A549 (cell line): ENCODE results near the gene VPS35L. TPM values are rescaled to one million over a fixed set of nuclear protein-coding genes. Genes with fewer than 3 reads are reported as not detected.
A peak's percentile ranks its signal among the peaks of the same experiment; 100 is the strongest.

Experiments used
- ATAC-seq, 2 experiments: fragments of 200-7000 bp in 1 of 2; fragments of >200 bp in 1 of 2; cut with Nextera tagmentation in 1 of 2; cut with Tn5 transposase in 1 of 2; 3 replicates each; pipeline versions ENCODE4 v1.8.0 to v1.9.1; 2018 to 2020; ENCODE audit warnings: mild to moderate bottlenecking in 1 of 2, moderate library complexity in 1 of 2
- CTCF ChIA-PET: fragments of 300-600 bp; sonication (Branson Sonifier 250); formaldehyde crosslinking; extraction: SDS; loops from one replicate; lab custom pipeline; 2021; ENCODE audit warnings: antibody characterized with exemption, inconsistent platforms; lab: Yijun Ruan, JAX
- POLR2A ChIA-PET: fragments of 350-600 bp; formaldehyde crosslinking; extraction: SDS; loops from one replicate; lab custom pipeline; 2021; ENCODE audit warnings: antibody characterized with exemption, inconsistent platforms; lab: Yijun Ruan, JAX
- DNase-seq, 2 experiments: peaks; one replicate each; pipeline versions ENCODE4 v3.0.0 to v3.0.0-alpha.2; 2011 to 2016; ENCODE audit warnings: low read depth in 1 of 2, low spot score in 1 of 2
- FAIRE-seq: peaks from 2 replicates; lab custom pipeline; 2011; peaks lifted over from hg19 to GRCh38; lab: Jason Lieb, UNC
- H3K27ac ChIP-seq, 2 experiments: fragments of >200 bp; sonication (Bioruptor Twin); formaldehyde crosslinking; 3 replicates each; pipeline ENCODE4 v1.5.1; 2016 to 2017
- H3K4me1 ChIP-seq: fragments of >200 bp; sonication (Bioruptor Twin); formaldehyde crosslinking; 3 replicates; pipeline ENCODE4 v1.6.1; 2016
- H3K4me2 ChIP-seq: fragments of >200 bp; sonication (Bioruptor Twin); formaldehyde crosslinking; 3 replicates; pipeline ENCODE4 v1.6.1; 2016
- H3K4me3 ChIP-seq: fragments of >200 bp; sonication (Bioruptor Twin); formaldehyde crosslinking; 3 replicates; pipeline ENCODE4 v1.5.1; 2016
- H3K9me3 ChIP-seq: fragments of >200 bp; sonication (Bioruptor Twin); formaldehyde crosslinking; 3 replicates; pipeline ENCODE4 v1.6.1; 2016
- ATOH8 ChIP-seq: fragments of 250-450 bp; sonication (Bioruptor Pico); IDR thresholded peaks from 2 replicates; pipeline ENCODE4 v1.5.0; 2020; ENCODE audit warnings: low read depth, mild to moderate bottlenecking, moderate library complexity
- CBX8 ChIP-seq: fragments of 200-600 bp; sonication (generic); IDR thresholded peaks from 2 replicates; pipeline ENCODE4 v1.6.1; 2016
- CHD2 ChIP-seq: fragments of 150-350 bp; IDR thresholded peaks from 2 replicates; pipeline ENCODE4 v1.6.1; 2014; ENCODE audit warnings: low read length; ENCODE audit not compliant: partially characterized antibody
- CTCF ChIP-seq: fragments of >200 bp; sonication (Bioruptor Twin); formaldehyde crosslinking; IDR thresholded peaks from 3 replicates; pipeline ENCODE4 v1.5.1; 2016
- E2F6 ChIP-seq: IDR thresholded peaks from 2 replicates; pipeline ENCODE4 v1.6.1; 2012; ENCODE audit warnings: low read depth, borderline replicate concordance
- EHMT2 ChIP-seq: fragments of 200-600 bp; sonication (generic); IDR thresholded peaks from 2 replicates; pipeline ENCODE4 v1.6.1; 2016; ENCODE audit warnings: antibody characterized with exemption, low read depth, mild to moderate bottlenecking, moderate library complexity
- EP300 ChIP-seq, 2 experiments: fragments of >200 bp; sonication (Bioruptor Twin); formaldehyde crosslinking; IDR thresholded peaks; 2 replicates in 1 of 2; 3 replicates in 1 of 2; pipeline ENCODE4 v1.6.1; 2016 to 2017
- FOSL2 ChIP-seq, 2 experiments: fragments of 450-650 bp in 1 of 2; fragments of >200 bp in 1 of 2; sonication (Bioruptor Twin) in 1 of 2; formaldehyde crosslinking; IDR thresholded peaks; 2 replicates each; pipeline versions ENCODE4 v1.5.0 to v1.6.1; 2016 to 2020; ENCODE audit warnings: mild to moderate bottlenecking in 1 of 2, moderate library complexity in 1 of 2
- JUNB ChIP-seq: fragments of >200 bp; sonication (Bioruptor Twin); formaldehyde crosslinking; IDR thresholded peaks from 2 replicates; pipeline ENCODE4 v1.6.1; 2016
- NPAS2 ChIP-seq: fragments of 250-450 bp; sonication (Bioruptor Pico); IDR thresholded peaks from 2 replicates; pipeline ENCODE4 v1.8.0; 2022; ENCODE audit warnings: mild to moderate bottlenecking, moderate library complexity, borderline replicate concordance
- RAD21 ChIP-seq, 2 experiments: fragments of >200 bp in 1 of 2; sonication (Bioruptor Twin) in 1 of 2; formaldehyde crosslinking in 1 of 2; IDR thresholded peaks in 1 of 2; conservative IDR thresholded peaks in 1 of 2; 2 replicates in 1 of 2; 3 replicates in 1 of 2; pipeline ENCODE4 v1.6.1; 2012 to 2018; ENCODE audit warnings: inconsistent platforms in 1 of 2
- RCOR1 ChIP-seq: fragments of 150-350 bp; IDR thresholded peaks from 2 replicates; pipeline ENCODE4 v1.6.1; 2014; ENCODE audit warnings: antibody characterized with exemption, low read length, low read depth
- REST ChIP-seq: fragments of 200-600 bp; sonication (generic); IDR thresholded peaks from 2 replicates; pipeline ENCODE4 v1.6.1; 2016; ENCODE audit warnings: antibody characterized with exemption, mild to moderate bottlenecking, moderate library complexity
- RFX5 ChIP-seq: fragments of 450-650 bp; IDR thresholded peaks from 2 replicates; pipeline ENCODE4 v1.7.1; 2014; ENCODE audit warnings: antibody characterized with exemption, mild to moderate bottlenecking, moderate library complexity
- RNF2 ChIP-seq: fragments of 200-600 bp; sonication (generic); IDR thresholded peaks from 2 replicates; pipeline ENCODE4 v1.6.1; 2016; ENCODE audit warnings: low read depth, mild to moderate bottlenecking, antibody characterized with exemption, moderate library complexity, borderline replicate concordance
- TP53 ChIP-seq: fragments of 250-450 bp; sonication (Bioruptor Pico); IDR thresholded peaks from 2 replicates; pipeline ENCODE4 v1.5.0; 2021; ENCODE audit warnings: mild to moderate bottlenecking, moderate library complexity
- ZFP36 ChIP-seq: fragments of 450-650 bp; IDR thresholded peaks from 2 replicates; pipeline ENCODE4 v1.6.1; 2014; ENCODE audit warnings: borderline replicate concordance; ENCODE audit not compliant: partially characterized antibody
- ZSCAN20 ChIP-seq: fragments of 250-450 bp; sonication (Bioruptor Pico); IDR thresholded peaks from 2 replicates; pipeline ENCODE4 v1.8.0; 2022; ENCODE audit warnings: mild to moderate bottlenecking, moderate library complexity
- WGBS: methylation state at CpG from one replicate; pipeline ENCODE4 v1.1.6; 2017; ENCODE audit errors: missing lambda C conversion rate; 5-methylcytosine and 5-hydroxymethylcytosine counted together
- polyA plus RNA-seq, 4 experiments: library from polyadenylated mRNA; depleted of rRNA in 3 of 4; stranded (reverse); fragments of >200 nt; fragmentation: RNase III in 1 of 4; extraction: RNeasy Plus Mini Kit Qiagen cat#74134 plus additional on column Dnase treatment in 1 of 4; gene quantifications; 2 replicates in 3 of 4; 3 replicates in 1 of 4; pipeline ENCODE4 v1.2.3, GENCODE V29; 2011 to 2017

The VPS35L gene
- polyA plus RNA-seq, 2 of the 4 experiments (the other 2 are of a cell fraction), result 38.4 to 47.7 TPM

GRCh38 chr16:19588661-19589060 is 33.2 kb downstream of the VPS35L start:
- no peak for TF ChIP-seq TP53 (CRISPR knock-in tag)
- TF ChIP-seq CTCF, result no peak
- TF ChIP-seq RNF2, result no peak
- no peak for TF ChIP-seq NPAS2
- no peak for TF ChIP-seq ATOH8 (CRISPR knock-in tag)
- TF ChIP-seq RCOR1, result no peak
- TF ChIP-seq FOSL2 (IDR thresholded peaks at IDR 0.05), result no peak
- TF ChIP-seq FOSL2 (CRISPR knock-in tag; IDR thresholded peaks at IDR 0.05), result no peak
- no peak for TF ChIP-seq EHMT2
- TF ChIP-seq RAD21 (conservative IDR thresholded peaks at IDR 0.05 in 1 of 2, IDR thresholded peaks at IDR 0.05 in 1 of 2), result no peak
- TF ChIP-seq CHD2, result no peak
- TF ChIP-seq E2F6, result no peak
- TF ChIP-seq RFX5, result no peak
- no peak for TF ChIP-seq EP300 (IDR thresholded peaks at IDR 0.05)
- TF ChIP-seq CBX8, result no peak
- TF ChIP-seq ZFP36, result no peak
- TF ChIP-seq JUNB, result no peak
- TF ChIP-seq, all 56 proteins: peak for 0
- H3K4me1 ChIP-seq, result peaks cover 11% of the 10 kb centered on the region
- no peaks in the 10 kb centered on the region for H3K9me3 ChIP-seq
- ATAC-seq (no peak), FAIRE-seq (no peak), DNase-seq (no peak)
- WGBS, result 96% methylated on average over 5 of the region's 5 CpGs
- ChIA-PET POLR2A (no interaction called here), CTCF (interaction anchor here (1.0 to 20.8 kb wide), 3 partner anchors 12 to 294 kb away, joined by 3 to 328 read pairs (median 127); partner anchors contain the start of gene GPRC5B)
- H3K4me3 ChIP-seq, result no peak overlapping the region
- H3K4me2 ChIP-seq, result no peak overlapping the region
- H3K27ac ChIP-seq, result no peak overlapping the region

GRCh38 chr16:19589106-19589505 is 33.6 kb downstream of the VPS35L start:
- CTCF ChIA-PET, result interaction anchor here (0.7 to 20.8 kb wide), 4 partner anchors 11 to 293 kb away, joined by 3 to 328 read pairs (median 65); partner anchors contain the start of gene GPRC5B
- DNase-seq (no peak), FAIRE-seq (no peak), ATAC-seq (no peak)
- no peak for TF ChIP-seq REST
- no peak for TF ChIP-seq ZSCAN20 (CRISPR knock-in tag)
- TF ChIP-seq, all 56 proteins: peak for 0
- 93% methylated on average over 5 of the region's 5 CpGs for WGBS
- Histone ChIP-seq H3K4me1 (peaks cover 13% of the 10 kb centered on the region), H3K4me2 (no peak overlapping the region), H3K27ac (0 out of 6 replicates have a peak overlapping the region, but pooled peaks of 1 of the 2 experiments have one; percentile 0), H3K4me3 (no peak overlapping the region), H3K9me3 (no peaks in the 10 kb centered on the region)
- POLR2A ChIA-PET, result no interaction called here
